GM12865 (cell line): ENCODE data around the gene PUM1.
"Not testable (repeated sequence)": the region's sequence is repeated elsewhere in the genome, so short reads cannot be mapped to it uniquely, and the experiment has no call there.

Source experiments
- DNase-seq: peaks from one replicate; pipeline ENCODE4 v3.0.0; 2010; ENCODE audit warnings: low read depth
- H3K4me3 ChIP-seq: 2 replicates; pipeline ENCODE4 v1.5.1; 2011; ENCODE audit warnings: mild to moderate bottlenecking, low read depth, low read length, control low read depth
- CTCF ChIP-seq: IDR thresholded peaks from 2 replicates; pipeline ENCODE4 v1.5.1; 2011; ENCODE audit warnings: low read length, control low read depth, low read depth, inconsistent platforms; ENCODE audit not compliant: insufficient read depth; ENCODE audit errors: missing control alignments

PUM1 gene

GRCh38 chr1:30974536-30974935 lies 91.0 kb downstream of the PUM1 start:
- TF ChIP-seq CTCF, result no peak
- DNase-seq, result no peak
- H3K4me3 ChIP-seq, result no peak overlapping the region

GRCh38 chr1:30972349-30972748 lies 93.2 kb downstream of the PUM1 start:
- not testable (repeated sequence) for DNase-seq, H3K4me3 ChIP-seq

GRCh38 chr1:30971496-30971895 lies 94.0 kb downstream of the PUM1 start:
- H3K4me3 ChIP-seq, result no peak overlapping the region
- no peak for DNase-seq
- no peak for TF ChIP-seq CTCF

GRCh38 chr1:30969903-30970302 lies 95.6 kb downstream of the PUM1 start:
- no peak for TF ChIP-seq CTCF
- H3K4me3 ChIP-seq, result no peak overlapping the region
- no peak for DNase-seq

- H3K4me3 ChIP-seq, result no peak overlapping the region
- no peak for TF ChIP-seq CTCF
- DNase-seq, result no peak
Measured at GRCh38 chr1:30968220-30968971, 97.1 kb downstream of the PUM1 start.

GRCh38 chr1:30966690-30967369 lies 98.7 kb downstream of the PUM1 start:
- TF ChIP-seq CTCF, result no peak
- H3K4me3 ChIP-seq, result no peak overlapping the region
- no peak for DNase-seq

GRCh38 chr1:30965924-30966599 lies 99.5 kb downstream of the PUM1 start:
- no peak overlapping the region for H3K4me3 ChIP-seq
- TF ChIP-seq CTCF, result no peak
- no peak for DNase-seq
